ENCODE data around the gene ARHGAP33.

ARHGAP33 gene

DNA sequence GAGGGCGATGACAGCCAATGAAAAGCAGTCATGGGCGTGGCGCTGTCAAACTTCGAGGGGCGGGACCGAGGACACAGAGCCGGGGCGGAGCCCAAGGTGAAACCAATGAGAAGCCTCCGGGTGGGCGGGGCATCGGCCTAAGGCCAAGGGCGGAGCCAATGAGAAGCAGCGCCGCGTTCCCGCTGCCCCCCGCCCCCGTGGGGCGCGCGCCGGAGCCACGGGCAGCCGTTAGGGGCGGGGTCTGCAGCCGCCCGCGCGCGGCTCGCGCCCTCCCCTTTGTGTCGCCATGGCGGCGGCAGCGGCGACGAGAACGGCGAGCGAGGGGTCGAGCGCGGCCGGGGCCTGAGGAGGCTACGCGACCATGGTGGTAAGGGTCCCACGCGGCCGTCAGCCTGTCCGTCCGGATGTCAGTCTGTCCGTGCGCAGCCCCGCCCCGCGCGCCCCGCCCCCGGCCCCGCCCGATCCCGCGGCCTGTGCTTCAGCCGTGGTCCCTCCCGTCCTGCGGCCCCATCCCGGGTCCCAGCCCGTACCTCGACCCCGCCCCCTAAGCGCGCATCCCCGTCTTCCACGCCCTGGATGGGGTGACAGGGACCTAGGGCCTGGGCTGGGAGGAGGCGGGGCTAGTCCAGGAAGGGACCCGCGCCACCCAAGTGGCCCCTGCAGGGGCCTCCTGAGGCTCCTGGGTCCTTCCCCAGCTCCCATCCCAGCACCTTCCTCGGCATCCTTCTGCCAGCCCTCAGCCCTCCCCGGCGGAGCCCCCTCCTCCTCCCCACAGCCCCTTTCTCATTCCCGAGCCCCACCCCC lies at the start of gene ARHGAP33:
ARHGAP33 (plus strand) TSS at position 267 of the 804 bp plus-strand sequence; CDS start at position 362, 95 bp downstream.
- peak; percentile 99 for DNase-seq

DNA sequence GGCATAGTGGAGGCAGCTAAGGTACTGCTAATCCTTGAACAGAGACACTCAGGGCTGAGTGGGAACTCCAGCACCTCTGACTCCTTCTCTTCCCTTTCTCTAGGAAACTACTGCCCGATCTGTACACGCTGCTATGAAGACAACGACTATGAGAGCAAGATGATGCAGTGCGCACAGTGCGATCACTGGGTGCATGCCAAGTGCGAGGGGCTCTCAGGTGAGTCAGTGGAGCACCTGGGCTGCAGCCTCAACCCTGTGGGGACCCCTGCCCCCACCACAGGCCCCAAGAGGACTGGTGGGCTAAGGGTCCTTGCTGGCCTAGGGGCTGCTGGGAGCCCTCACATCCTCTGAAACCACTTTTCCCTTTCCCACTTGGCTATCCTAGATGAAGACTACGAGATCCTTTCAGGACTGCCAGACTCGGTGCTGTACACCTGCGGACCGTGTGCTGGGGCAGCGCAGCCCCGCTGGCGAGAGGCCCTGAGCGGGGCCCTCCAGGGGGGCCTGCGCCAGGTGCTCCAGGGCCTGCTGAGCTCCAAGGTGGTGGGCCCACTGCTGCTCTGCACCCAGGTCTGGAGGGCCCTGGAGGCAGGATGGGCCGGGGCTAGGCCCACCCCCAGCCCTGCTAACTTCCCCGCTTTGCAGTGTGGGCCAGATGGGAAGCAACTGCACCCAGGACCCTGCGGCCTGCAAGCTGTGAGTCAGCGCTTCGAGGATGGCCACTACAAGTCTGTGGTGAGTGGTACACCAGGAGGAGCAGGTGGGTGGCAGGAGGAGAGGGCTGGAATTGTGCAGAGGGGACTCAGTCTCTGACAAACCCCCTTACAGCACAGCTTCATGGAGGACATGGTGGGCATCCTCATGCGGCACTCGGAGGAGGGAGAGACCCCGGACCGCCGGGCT lies 48.1 kb upstream of the ARHGAP33 start:
- DNase-seq: no peak

- DNase-seq: no peak
These were observed 47.2 kb upstream of the ARHGAP33 start for GRCh38 chr19:35727956-35728706.

- DNase-seq: no peak
These were observed 46.3 kb upstream of the ARHGAP33 start for GRCh38 chr19:35729021-35729420.

- DNase-seq: no peak
These were observed 45.6 kb upstream of the ARHGAP33 start for GRCh38 chr19:35729763-35730162.

GRCh38 chr19:35730326-35730725 lies 45.0 kb upstream of the ARHGAP33 start:
- DNase-seq: no peak

DNA sequence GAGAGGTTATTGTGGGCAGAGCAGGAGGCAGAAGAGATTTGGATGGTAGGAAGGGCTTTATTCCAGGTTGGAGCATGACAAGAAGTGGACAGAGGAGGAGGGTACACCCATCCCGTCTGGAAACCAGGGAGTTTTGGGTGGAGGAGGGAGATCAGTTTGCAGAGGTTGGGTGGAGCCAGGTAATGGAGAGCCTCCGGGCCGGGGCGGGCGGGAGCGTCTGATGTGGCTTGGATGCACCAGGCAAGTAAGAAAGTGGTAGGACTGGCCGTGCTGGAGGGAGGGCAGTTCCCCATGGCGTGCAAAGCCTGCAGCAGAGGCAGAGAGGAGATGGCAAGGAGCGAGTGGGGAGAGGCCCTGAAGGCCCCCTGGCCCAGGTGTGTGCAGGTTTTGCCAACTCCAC lies 44.0 kb upstream of the ARHGAP33 start:
- DNase-seq: no peak

DNA sequence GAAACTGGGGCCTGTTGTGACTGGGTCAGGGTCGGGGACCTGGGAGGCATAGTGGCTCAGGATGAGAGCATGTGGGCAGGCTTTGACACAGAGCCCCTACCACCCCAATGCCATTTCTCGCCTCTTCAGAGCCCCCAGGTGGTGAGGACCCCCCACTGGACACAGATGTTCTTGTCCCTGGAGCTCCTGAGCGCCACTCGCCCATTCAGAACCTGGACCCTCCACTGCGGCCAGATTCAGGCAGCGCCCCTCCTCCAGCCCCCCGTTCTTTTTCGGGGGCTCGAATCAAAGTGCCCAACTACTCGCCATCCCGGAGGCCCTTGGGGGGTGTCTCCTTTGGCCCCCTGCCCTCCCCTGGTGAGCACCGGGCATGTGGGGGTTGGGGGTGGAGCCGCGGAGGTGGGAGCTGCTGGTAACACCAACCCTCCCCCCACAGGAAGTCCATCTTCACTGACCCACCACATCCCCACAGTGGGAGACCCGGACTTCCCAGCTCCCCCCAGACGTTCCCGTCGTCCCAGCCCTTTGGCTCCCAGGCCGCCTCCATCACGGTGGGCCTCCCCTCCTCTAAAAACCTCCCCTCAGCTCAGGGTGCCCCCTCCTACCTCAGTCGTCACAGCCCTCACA lies 43.5 kb upstream of the ARHGAP33 start:
- no peak for DNase-seq

DNA sequence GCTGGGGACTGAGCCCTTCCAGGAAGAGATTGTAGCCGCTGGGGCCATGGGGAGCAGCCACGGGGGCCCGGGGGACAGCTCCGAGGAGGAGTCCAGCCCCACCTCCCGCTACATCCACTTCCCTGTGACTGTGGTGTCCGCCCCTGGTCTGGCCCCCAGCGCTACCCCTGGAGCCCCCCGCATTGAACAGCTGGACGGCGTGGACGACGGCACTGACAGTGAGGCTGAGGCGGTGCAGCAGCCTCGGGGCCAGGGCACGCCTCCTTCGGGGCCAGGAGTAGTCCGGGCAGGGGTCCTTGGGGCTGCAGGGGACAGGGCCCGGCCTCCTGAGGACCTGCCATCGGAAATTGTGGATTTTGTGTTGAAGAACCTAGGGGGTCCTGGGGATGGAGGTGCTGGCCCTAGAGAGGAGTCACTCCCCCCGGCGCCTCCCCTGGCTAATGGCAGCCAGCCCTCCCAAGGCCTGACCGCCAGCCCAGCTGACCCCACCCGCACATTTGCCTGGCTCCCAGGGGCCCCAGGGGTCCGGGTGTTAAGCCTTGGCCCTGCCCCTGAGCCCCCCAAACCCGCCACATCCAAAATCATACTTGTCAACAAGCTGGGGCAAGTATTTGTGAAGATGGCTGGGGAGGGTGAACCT lies 42.7 kb upstream of the ARHGAP33 start:
- DNase-seq: no peak

GRCh38 chr19:35733180-35734125 lies 41.9 kb upstream of the ARHGAP33 start:
- DNase-seq: no peak

DNA sequence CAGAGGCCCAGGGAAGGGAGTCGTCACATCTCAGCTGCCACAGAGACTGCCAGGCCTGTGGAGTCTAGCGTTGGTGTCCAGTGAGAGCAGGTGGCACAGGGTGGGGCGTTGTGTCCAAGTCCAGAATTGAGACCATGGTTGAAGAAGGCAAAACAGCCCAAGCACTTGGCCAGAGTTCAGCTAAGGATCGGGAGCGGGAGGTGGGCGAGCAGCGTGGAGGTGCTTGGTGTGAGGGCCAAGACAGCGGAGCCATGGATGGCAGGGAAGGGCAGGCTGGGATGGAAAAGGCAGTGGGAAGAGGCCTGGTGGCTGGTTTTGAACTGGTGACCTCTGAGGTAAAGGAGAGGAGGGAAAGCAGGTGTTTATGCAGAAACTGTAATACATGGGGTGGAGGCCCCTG lies 41.1 kb upstream of the ARHGAP33 start:
- DNase-seq: no peak

DNA sequence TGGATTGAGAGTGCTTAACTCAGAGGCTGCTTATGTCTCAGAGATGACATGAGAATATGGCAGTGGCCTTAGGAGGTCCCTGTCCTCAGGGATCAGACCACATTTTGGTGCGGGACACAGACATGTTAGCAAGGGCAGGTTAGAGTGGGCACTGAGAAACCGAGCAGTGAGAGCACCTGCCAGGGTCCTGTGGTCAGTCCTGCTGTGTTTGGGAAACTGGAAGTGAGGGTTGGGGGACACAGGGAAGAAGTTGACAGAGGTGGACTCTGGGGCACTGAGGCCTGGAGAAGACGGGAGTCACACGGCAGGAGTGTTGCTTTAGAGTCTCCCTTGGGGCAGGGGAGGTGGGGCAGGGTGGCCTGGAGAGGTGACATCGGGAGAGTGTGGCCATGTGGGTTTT lies 40.5 kb upstream of the ARHGAP33 start:
- no peak for DNase-seq

GRCh38 chr19:35736913-35737886 lies 38.2 kb upstream of the ARHGAP33 start:
- peak; percentile 38 for DNase-seq

GRCh38 chr19:35738021-35738886 lies 37.1 kb upstream of the ARHGAP33 start:
- no peak for DNase-seq

DNA sequence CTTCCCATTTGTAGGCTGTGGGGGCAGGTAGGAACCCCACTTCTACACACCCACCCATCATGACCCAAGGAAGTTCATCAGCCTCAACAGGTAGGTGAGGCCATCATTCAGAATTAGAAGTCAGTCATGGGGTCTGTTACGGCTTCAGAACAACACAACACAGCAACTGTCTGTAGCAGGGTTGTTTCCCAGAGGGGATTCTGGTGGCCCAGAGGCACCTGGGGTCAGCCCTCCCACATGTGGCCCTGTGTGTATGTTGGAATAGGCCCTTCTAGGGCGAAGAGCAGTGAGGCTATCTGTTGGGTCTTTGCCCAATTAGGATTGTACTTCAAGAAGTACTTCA lies 36.5 kb upstream of the ARHGAP33 start:
- no peak for DNase-seq

DNA sequence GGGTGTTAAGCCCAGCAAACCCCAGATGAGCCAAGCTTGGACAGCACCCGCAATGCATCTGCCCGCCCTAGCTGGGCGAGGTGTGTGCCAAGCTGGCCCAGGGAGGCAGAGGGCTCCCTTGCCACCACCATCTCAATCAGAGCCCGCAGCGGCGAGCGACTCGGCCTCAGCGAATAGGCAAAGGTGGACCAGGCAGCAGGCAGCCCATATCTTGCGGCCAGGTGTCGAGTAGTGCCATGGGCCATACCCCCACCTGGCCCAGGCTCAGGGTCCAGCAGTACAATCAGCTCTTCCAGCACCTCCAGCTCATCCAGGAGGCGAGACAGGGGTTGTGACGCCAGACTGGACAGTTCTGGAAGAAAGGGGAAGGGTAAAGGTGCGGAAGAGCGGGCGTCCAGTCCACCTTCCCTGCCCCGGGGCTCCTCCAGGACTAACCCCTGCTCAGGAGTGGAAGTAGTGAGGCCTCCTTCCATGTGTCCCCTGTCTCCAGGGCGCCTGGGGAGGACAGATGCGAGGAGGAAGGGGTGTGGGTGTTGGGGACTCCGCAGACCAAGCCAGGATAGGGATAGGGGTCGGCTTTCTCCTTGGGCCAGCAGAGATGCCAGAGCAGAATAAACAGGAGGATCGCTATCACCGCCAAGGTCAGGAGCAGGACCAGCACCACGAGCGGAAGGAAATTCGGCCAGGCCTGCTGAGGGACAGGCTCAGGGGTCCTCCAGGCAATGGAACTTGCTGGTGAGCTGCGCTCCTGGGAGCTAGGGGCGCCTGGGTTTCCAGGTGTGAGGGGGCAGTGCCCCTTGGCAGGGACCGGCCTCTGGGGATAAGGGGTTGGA lies 35.9 kb upstream of the ARHGAP33 start:
- DNase-seq: no peak

DNA sequence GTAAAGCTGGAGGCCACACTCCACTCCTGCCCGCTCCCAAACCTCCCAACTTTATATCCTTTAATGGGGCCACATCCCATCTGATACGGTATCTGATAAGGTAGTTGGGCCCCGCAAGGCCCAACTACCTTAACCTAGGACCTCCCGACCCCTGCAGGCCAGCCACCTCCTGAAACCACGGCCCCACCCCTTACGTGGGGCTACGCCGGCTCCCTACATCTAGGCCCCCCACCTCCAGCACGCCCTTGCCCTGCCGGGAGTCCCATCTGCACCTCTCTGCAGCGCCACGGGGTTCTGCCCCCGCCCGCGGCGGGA lies 35.3 kb upstream of the ARHGAP33 start:
- DNase-seq: no peak

All from CD4-positive, alpha-beta T cell treated with Interleukin-6 for 4 hours (primary cell).